BE2C (cell line): ENCODE results near the gene CTDSPL.
"Not testable (repeated sequence)": the region's sequence is repeated elsewhere in the genome, so short reads cannot be mapped to it uniquely, and the experiment has no call there.

Experiments
- DNase-seq: peaks from one replicate; pipeline ENCODE4 v3.0.0-alpha.2; 2020
- H3K27me3 ChIP-seq: fragments of 250-450 bp; sonication (Bioruptor Pico); 2 replicates; pipeline ENCODE4 v1.5.1; 2020; ENCODE audit warnings: mild to moderate bottlenecking
- H3K36me3 ChIP-seq: fragments of 250-450 bp; sonication (Bioruptor Pico); 2 replicates; pipeline ENCODE4 v1.5.1; 2020; ENCODE audit warnings: mild to moderate bottlenecking
- H3K4me1 ChIP-seq: fragments of 250-450 bp; sonication (Bioruptor Pico); 2 replicates; pipeline ENCODE4 v1.5.1; 2020
- H3K4me3 ChIP-seq: 2 replicates; pipeline ENCODE4 v1.5.1; 2011; ENCODE audit warnings: low read depth, low read length
- H3K9me3 ChIP-seq: fragments of 250-450 bp; sonication (Bioruptor Pico); 2 replicates; pipeline ENCODE4 v1.5.1; 2020
- CTCF ChIP-seq: IDR thresholded peaks from 2 replicates; pipeline ENCODE4 v1.5.1; 2012; ENCODE audit warnings: mild to moderate bottlenecking, low read depth, low read length

CTDSPL gene

GRCh38 chr3:37987751-37988179 is 126.1 kb downstream of the CTDSPL start:
- Histone ChIP-seq H3K4me1 (no peaks in the 10 kb centered on the region), H3K9me3 (no peaks in the 10 kb centered on the region)

GRCh38 chr3:37988376-37988775 is 126.7 kb downstream of the CTDSPL start:
- not testable (repeated sequence) for H3K36me3 ChIP-seq, H3K4me1 ChIP-seq, H3K4me3 ChIP-seq, H3K27me3 ChIP-seq, DNase-seq, H3K9me3 ChIP-seq

More at GRCh38 chr3:37987751-37988179, 126.1 kb downstream of the CTDSPL start:
- DNase-seq, result no peak
- no peak overlapping the region for H3K4me3 ChIP-seq
- H3K36me3 ChIP-seq, result no peaks in the 10 kb centered on the region
- TF ChIP-seq CTCF, result no peak
- H3K27me3 ChIP-seq, result no peaks in the 10 kb centered on the region

- Histone ChIP-seq H3K9me3 (no peaks in the 10 kb centered on the region), H3K27me3 (no peaks in the 10 kb centered on the region), H3K36me3 (no peaks in the 10 kb centered on the region), H3K4me1 (no peaks in the 10 kb centered on the region), H3K4me3 (no peak overlapping the region)
- TF ChIP-seq CTCF, result no peak
- no peak for DNase-seq
Observed at GRCh38 chr3:37988931-37989525, 127.3 kb downstream of the CTDSPL start.

- Histone ChIP-seq H3K4me3 (no peak overlapping the region), H3K4me1 (no peaks in the 10 kb centered on the region), H3K27me3 (no peaks in the 10 kb centered on the region), H3K36me3 (no peaks in the 10 kb centered on the region), H3K9me3 (no peaks in the 10 kb centered on the region)
- TF ChIP-seq CTCF, result no peak
- DNase-seq, result no peak
Observed at GRCh38 chr3:37989821-37990480, 128.3 kb downstream of the CTDSPL start.

GRCh38 chr3:37990527-37990926 is 128.8 kb downstream of the CTDSPL start, which contains the start of gene VILL:
TSS of gene VILL (plus strand) at chr3:37990786. CDS start at chr3:37993673, 2,887 bp downstream.
- Histone ChIP-seq H3K4me1 (no peaks in the 10 kb centered on the region), H3K36me3 (no peaks in the 10 kb centered on the region), H3K9me3 (no peaks in the 10 kb centered on the region), H3K4me3 (no peak within 1 kb of the TSS), H3K27me3 (no peaks in the 10 kb centered on the region)
- DNase-seq, result no peak
- no peak for TF ChIP-seq CTCF

- H3K36me3 ChIP-seq, result no peaks in the 10 kb centered on the region
- no peaks in the 10 kb centered on the region for H3K9me3 ChIP-seq
- no peaks in the 10 kb centered on the region for H3K4me1 ChIP-seq
- no peak for TF ChIP-seq CTCF
- no peaks in the 10 kb centered on the region for H3K27me3 ChIP-seq
- no peak overlapping the region for H3K4me3 ChIP-seq
- no peak for DNase-seq
Observed at GRCh38 chr3:37991109-37991508, 129.4 kb downstream of the CTDSPL start.
